Measurements from ENCODE around the gene ZBTB18. TPM values are rescaled to one million over a fixed set of nuclear protein-coding genes. Genes with fewer than 3 reads are reported as not detected.

Gene ZBTB18
- total RNA-seq, 1 experiment from 2014 or later = 8.8 TPM

GRCh38 chr1:244104309-244105060 lies 53.4 kb downstream of the ZBTB18 start:
- peak; percentile 8 to 40 for DNase-seq
- intact Hi-C loops (cut with micrococcal nuclease; ENCODE audit: unreplicated experiment) = no loop called here
- no TSS peak for BruUV-seq (replicated peaks)

GRCh38 chr1:244106176-244106575 lies 55.1 kb downstream of the ZBTB18 start:
- ChIA-PET POLR2A (no interaction called here), CTCF (no interaction called here)
- peaks cover 4% of the 10 kb centered on the region; the same call in 1 of the 2 replicates for H3K4me1 ChIP-seq
- no peaks in the 10 kb centered on the region for H3K36me3 Mint-ChIP-seq (ENCODE audit: insufficient read depth, unreplicated experiment)
- no peaks in the 10 kb centered on the region; the same call in 1 of the 2 replicates for H3K27me3 ChIP-seq (replicated peaks; ENCODE audit: control insufficient read depth, insufficient read depth, low read length)
- H3K4me3 ChIP-seq (ENCODE audit: low read depth, low read length) = no peak overlapping the region
- peaks cover 6% of the 10 kb centered on the region for H3K27me3 Mint-ChIP-seq (ENCODE audit: insufficient read depth, unreplicated experiment)
- H3K9me3 Mint-ChIP-seq (ENCODE audit: unreplicated experiment) = no peaks in the 10 kb centered on the region
- intact Hi-C loops (cut with micrococcal nuclease; ENCODE audit: unreplicated experiment) = no loop called here
- TF ChIP-seq CTCF (IDR thresholded peaks at IDR 0.05; ENCODE audit: insufficient read depth in 1 of 2, low read depth in 1 of 2, low read length in 1 of 2, severe bottlenecking in 1 of 2, unreplicated experiment in 1 of 2) = no peak
- no TSS peak for BruUV-seq (replicated peaks)
- DNase-seq = no peak
- H3K27ac Mint-ChIP-seq (ENCODE audit: unreplicated experiment) = no peak overlapping the region
- no peak overlapping the region for H3K4me3 Mint-ChIP-seq (ENCODE audit: unreplicated experiment)
- no peaks in the 10 kb centered on the region for H3K9me3 ChIP-seq
- no peaks in the 10 kb centered on the region for H3K36me3 ChIP-seq (ENCODE audit: control insufficient read depth, insufficient read depth, low read length)
- H3K4me1 Mint-ChIP-seq (ENCODE audit: low read depth, unreplicated experiment) = peaks cover 7% of the 10 kb centered on the region

More at GRCh38 chr1:244104309-244105060, 53.4 kb downstream of the ZBTB18 start:
- ChIA-PET POLR2A (no interaction called here), CTCF (no interaction called here)
- H3K4me3 ChIP-seq (ENCODE audit: low read depth, low read length) = no peak overlapping the region
- H3K27me3 ChIP-seq (replicated peaks; ENCODE audit: control insufficient read depth, insufficient read depth, low read length) = no peaks in the 10 kb centered on the region
- H3K36me3 ChIP-seq (ENCODE audit: control insufficient read depth, insufficient read depth, low read length) = no peaks in the 10 kb centered on the region
- TF ChIP-seq CTCF (IDR thresholded peaks at IDR 0.05; ENCODE audit: insufficient read depth in 1 of 2, low read depth in 1 of 2, low read length in 1 of 2, severe bottlenecking in 1 of 2, unreplicated experiment in 1 of 2) = no peak
- Mint-ChIP-seq H3K27ac (ENCODE audit: unreplicated experiment) (no peak overlapping the region), H3K9me3 (ENCODE audit: unreplicated experiment) (peaks cover 2% of the 10 kb centered on the region), H3K27me3 (ENCODE audit: insufficient read depth, unreplicated experiment) (peaks cover 5% of the 10 kb centered on the region), H3K4me3 (ENCODE audit: unreplicated experiment) (no peak overlapping the region), H3K4me1 (ENCODE audit: low read depth, unreplicated experiment) (peaks cover 7% of the 10 kb centered on the region), H3K36me3 (ENCODE audit: insufficient read depth, unreplicated experiment) (no peaks in the 10 kb centered on the region)
- H3K9me3 ChIP-seq = no peaks in the 10 kb centered on the region
- H3K4me1 ChIP-seq = peaks cover 4% of the 10 kb centered on the region; the same call in 1 of the 2 replicates

Other genes with a start within 250 kb of the ZBTB18 start
- 3.7 and 4.0 TPM in 2 replicates for gene AKT3, start 201.0 kb upstream of the ZBTB18 start, total RNA-seq (2022)

All from Caco-2 (cell line).